Liver (tissue), 9 donors: Measurements from ENCODE around the gene PPDPF. TPM values are rescaled to one million over a fixed set of nuclear protein-coding genes. Genes with fewer than 3 reads are reported as not detected.

Experiments used
- DNase-seq: peaks from one replicate; pipeline ENCODE4 v3.0.0-alpha.2; 2017; ENCODE audit warnings: low spot score
- H3K27ac ChIP-seq, 2 donors: one replicate each; pipeline ENCODE4 v1.7.0; 2013; ENCODE audit warnings: inconsistent platforms in 2 of 2, low read length in 2 of 2, control low read depth in 1 of 2, low read depth in 1 of 2, mild to moderate bottlenecking in 1 of 2
- H3K27me3 ChIP-seq, 4 donors: one replicate each; pipeline versions ENCODE4 v1.6.1 to v1.7.0; 2013; ENCODE audit warnings: low read length in 3 of 4, inconsistent platforms in 1 of 4, mild to moderate bottlenecking in 1 of 4, moderate library complexity in 1 of 4; ENCODE audit not compliant: control insufficient read depth in 4 of 4, insufficient read depth in 4 of 4
- H3K36me3 ChIP-seq, 4 donors: one replicate each; pipeline versions ENCODE4 v1.6.1 to v1.7.0; 2013; ENCODE audit warnings: low read length in 3 of 4, mild to moderate bottlenecking in 3 of 4, low read depth in 1 of 4, moderate library complexity in 1 of 4; ENCODE audit not compliant: control insufficient read depth in 4 of 4, insufficient read depth in 3 of 4
- H3K4me1 ChIP-seq, 4 donors: one replicate each; pipeline versions ENCODE4 v1.6.1 to v1.7.0; 2013; ENCODE audit warnings: low read length in 3 of 4, mild to moderate bottlenecking in 3 of 4, moderate library complexity in 1 of 4; ENCODE audit not compliant: control insufficient read depth in 4 of 4, insufficient read depth in 4 of 4
- H3K4me3 ChIP-seq, 3 donors: one replicate each; pipeline versions ENCODE4 v1.6.1 to v1.7.0; 2013; ENCODE audit warnings: low read length in 3 of 3, control low read depth in 1 of 3, low read depth in 1 of 3, mild to moderate bottlenecking in 1 of 3
- H3K9ac ChIP-seq, 2 donors: one replicate each; pipeline ENCODE4 v1.7.0; 2013; ENCODE audit warnings: low read length in 2 of 2, mild to moderate bottlenecking in 2 of 2, moderate library complexity in 2 of 2, control low read depth in 1 of 2, low read depth in 1 of 2
- H3K9me3 ChIP-seq, 4 donors: one replicate each; pipeline versions ENCODE4 v1.6.1 to v1.7.0; 2013; ENCODE audit warnings: low read length in 3 of 4; ENCODE audit not compliant: control insufficient read depth in 4 of 4
- CTCF ChIP-seq: fragments of 150-350 bp; IDR thresholded peaks from 2 replicates; pipeline ENCODE4 v1.5.1; 2017; ENCODE audit warnings: improper control_type of control experiment, low read depth, low read length; ENCODE audit not compliant: missing input control
- EGR1 ChIP-seq, 2 donors: IDR thresholded peaks; 2 replicates each; pipeline ENCODE4 v1.6.1; 2016 to 2018; ENCODE audit warnings: antibody characterized with exemption in 2 of 2, low read depth in 2 of 2
- GABPA ChIP-seq, 2 donors: IDR thresholded peaks in 1 of 2; conservative IDR thresholded peaks in 1 of 2; 2 replicates each; pipeline ENCODE4 v1.6.1; 2016; ENCODE audit warnings: antibody characterized with exemption in 2 of 2, mild to moderate bottlenecking in 1 of 2, moderate library complexity in 1 of 2
- HNF4A ChIP-seq, 2 donors: conservative IDR thresholded peaks; 2 replicates each; pipeline ENCODE4 v1.6.1; 2016; ENCODE audit warnings: antibody characterized with exemption in 2 of 2, mild to moderate bottlenecking in 2 of 2
- RAD21 ChIP-seq, 2 donors: IDR thresholded peaks; 2 replicates each; pipeline ENCODE4 v1.6.1; 2016; ENCODE audit warnings: antibody characterized with exemption in 2 of 2, mild to moderate bottlenecking in 2 of 2
- RXRA ChIP-seq, 2 donors: IDR thresholded peaks; 2 replicates each; pipeline ENCODE4 v1.6.1; 2017 to 2018; ENCODE audit warnings: antibody characterized with exemption in 2 of 2, mild to moderate bottlenecking in 1 of 2
- SP1 ChIP-seq: IDR thresholded peaks from 2 replicates; pipeline ENCODE4 v1.6.1; 2018; ENCODE audit warnings: antibody characterized with exemption, mild to moderate bottlenecking
- YY1 ChIP-seq: IDR thresholded peaks from 2 replicates; pipeline ENCODE4 v1.6.1; 2016; ENCODE audit warnings: antibody characterized with exemption, mild to moderate bottlenecking
- ZBTB33 ChIP-seq: IDR thresholded peaks from 2 replicates; pipeline ENCODE4 v1.6.1; 2016; ENCODE audit warnings: antibody characterized with exemption
- WGBS: extraction: QIAGEN DNeasy Blood & Tissue Kit; methylation state at CpG from one replicate; pipeline ENCODE4 v1.1.7; 2013; 5-methylcytosine and 5-hydroxymethylcytosine counted together
- polyA plus RNA-seq, 2 donors: library from polyadenylated mRNA; stranded (reverse) in 1 of 2; unstranded in 1 of 2; fragments of 200-250 nt in 1 of 2; fragments of >200 nt in 1 of 2; fragmentation: Nextera tagmentation in 1 of 2; extraction: Ambion mirVana in 1 of 2; gene quantifications; one replicate each; pipeline versions ENCODE4 v1.2.1 to v1.2.3, GENCODE V29; 2013 to 2015
- total RNA-seq, 2 donors: library from RNA; depleted of rRNA; stranded (reverse); fragments of >200 nt; gene quantifications; one replicate each; pipeline ENCODE4 v1.2.3, GENCODE V29; 2014
- TF ChIP-seq, protein P1 (sequence below): IDR thresholded peaks from 2 replicates; pipeline ENCODE4 v1.6.1; 2016; ENCODE audit warnings: antibody characterized with exemption
- TF ChIP-seq, protein P2 (sequence below): IDR thresholded peaks from 2 replicates; pipeline ENCODE4 v1.6.1; 2016; ENCODE audit warnings: antibody characterized with exemption, mild to moderate bottlenecking
- donor health status: healthy.
- donor health status: healthy.
- donor health status: healthy.
- donor health status: healthy.
- donor health status: healthy.

Gene PPDPF
- total and polyA plus RNA-seq, 4 donors, result 8.3 to 196 (median 25.3) TPM

DNA sequence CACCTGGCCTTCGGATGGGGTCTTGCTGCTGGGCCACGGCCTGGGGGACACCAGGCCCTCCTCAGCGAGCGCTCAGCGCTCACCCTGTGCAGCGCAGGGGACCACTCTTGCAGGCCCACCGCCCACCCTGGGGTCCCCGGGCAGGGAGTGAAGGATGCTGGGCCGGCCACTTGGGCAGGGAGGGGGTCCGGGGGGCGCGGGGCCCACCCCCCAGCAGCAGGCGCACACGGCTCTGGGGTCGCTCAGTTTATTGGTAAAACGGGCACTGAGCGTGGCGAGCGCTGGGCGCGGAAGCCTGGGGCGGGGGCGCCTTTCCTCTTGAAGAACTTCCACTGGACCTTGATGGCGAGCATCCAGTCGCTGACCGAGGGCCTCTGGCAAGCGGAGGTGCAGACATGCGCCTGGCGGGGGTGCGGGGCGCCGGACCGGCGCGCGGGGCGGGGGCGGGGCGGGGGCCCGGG lies 32.8 kb upstream of the PPDPF start:
- 15% methylated on average over 39 of the region's 40 CpGs for WGBS
- no peak overlapping the region for H3K4me3 ChIP-seq
- no peaks in the 10 kb centered on the region for H3K36me3 ChIP-seq
- H3K27me3 ChIP-seq, result peaks cover 2 to 9% (median 5%) of the 10 kb centered on the region in 4 donors
- H3K4me1 ChIP-seq, result peaks cover 0 to 5% (median 0%) of the 10 kb centered on the region in 4 donors
- no peak overlapping the region for H3K9ac ChIP-seq
- TF ChIP-seq ZBTB33 (no peak), RAD21 (IDR thresholded peaks at IDR 0.05) (no peak), RXRA (IDR thresholded peaks at IDR 0.05) (no peak)
- peaks cover 0 to 2% (median 0%) of the 10 kb centered on the region in 4 donors for H3K9me3 ChIP-seq
- DNase-seq, result no peak
- no peak overlapping the region for H3K27ac ChIP-seq

DNA sequence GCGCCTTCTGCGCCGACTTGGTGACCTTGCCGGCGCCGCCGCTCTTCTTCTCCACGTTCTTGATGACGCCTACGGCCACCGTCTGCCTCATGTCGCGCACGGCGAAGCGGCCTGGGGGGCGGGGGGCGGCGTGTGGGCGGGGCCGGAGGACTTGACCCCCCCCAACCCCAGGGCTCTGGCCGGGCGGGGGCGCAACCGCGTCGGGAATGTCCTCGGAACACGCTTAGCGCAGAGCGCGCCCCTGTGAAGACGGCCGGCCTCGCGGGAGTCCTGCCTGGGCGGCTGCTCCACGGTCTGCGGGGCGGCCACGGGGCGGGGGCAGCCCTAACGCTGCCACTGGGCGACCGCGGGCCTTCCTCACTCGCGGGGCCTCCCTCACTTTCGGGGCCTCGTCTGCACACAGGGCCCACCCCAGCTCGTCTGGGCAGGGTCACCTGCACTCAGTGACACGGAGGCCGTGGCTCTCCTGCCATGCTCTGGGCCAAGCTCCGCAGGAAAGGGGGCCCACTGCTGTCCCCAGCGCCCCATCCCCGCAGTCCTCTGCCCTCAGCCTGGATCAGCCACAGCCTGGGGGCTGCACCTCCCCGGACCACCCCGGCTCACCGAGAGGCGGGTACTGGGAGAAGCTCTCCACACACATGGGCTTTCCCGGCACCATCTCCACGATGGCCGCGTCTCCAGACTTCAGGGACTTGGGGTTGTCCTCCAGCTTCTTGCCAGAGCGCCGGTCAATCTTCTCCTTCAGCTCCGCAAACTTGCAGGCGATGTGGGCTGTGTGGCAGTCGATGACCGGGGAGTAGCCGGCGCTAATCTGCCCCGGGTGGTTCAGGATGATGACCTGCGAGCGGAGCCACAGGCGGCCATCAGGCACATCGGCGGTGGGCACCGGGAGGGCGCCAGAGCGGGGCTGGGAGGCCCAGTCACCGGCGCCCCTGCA lies 32.0 kb upstream of the PPDPF start:
- no peak overlapping the region for H3K4me3 ChIP-seq
- peaks cover 2 to 9% (median 5%) of the 10 kb centered on the region in 4 donors for H3K27me3 ChIP-seq
- no peak overlapping the region for H3K9ac ChIP-seq
- TF ChIP-seq GABPA (IDR thresholded peaks at IDR 0.05 in 1 of 2, conservative IDR thresholded peaks at IDR 0.05 in 1 of 2), result no peak
- no peak for TF ChIP-seq YY1
- no peak for TF ChIP-seq CTCF
- TF ChIP-seq, protein P1, sequence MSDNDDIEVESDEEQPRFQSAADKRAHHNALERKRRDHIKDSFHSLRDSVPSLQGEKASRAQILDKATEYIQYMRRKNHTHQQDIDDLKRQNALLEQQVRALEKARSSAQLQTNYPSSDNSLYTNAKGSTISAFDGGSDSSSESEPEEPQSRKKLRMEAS, result no peak
- TF ChIP-seq ZBTB33, result no peak
- TF ChIP-seq EGR1 (IDR thresholded peaks at IDR 0.05; ENCODE audit: low read depth in 2 of 2), result no peak
- no peak for TF ChIP-seq HNF4A (conservative IDR thresholded peaks at IDR 0.05)
- TF ChIP-seq SP1, result no peak
- TF ChIP-seq, protein P2, sequence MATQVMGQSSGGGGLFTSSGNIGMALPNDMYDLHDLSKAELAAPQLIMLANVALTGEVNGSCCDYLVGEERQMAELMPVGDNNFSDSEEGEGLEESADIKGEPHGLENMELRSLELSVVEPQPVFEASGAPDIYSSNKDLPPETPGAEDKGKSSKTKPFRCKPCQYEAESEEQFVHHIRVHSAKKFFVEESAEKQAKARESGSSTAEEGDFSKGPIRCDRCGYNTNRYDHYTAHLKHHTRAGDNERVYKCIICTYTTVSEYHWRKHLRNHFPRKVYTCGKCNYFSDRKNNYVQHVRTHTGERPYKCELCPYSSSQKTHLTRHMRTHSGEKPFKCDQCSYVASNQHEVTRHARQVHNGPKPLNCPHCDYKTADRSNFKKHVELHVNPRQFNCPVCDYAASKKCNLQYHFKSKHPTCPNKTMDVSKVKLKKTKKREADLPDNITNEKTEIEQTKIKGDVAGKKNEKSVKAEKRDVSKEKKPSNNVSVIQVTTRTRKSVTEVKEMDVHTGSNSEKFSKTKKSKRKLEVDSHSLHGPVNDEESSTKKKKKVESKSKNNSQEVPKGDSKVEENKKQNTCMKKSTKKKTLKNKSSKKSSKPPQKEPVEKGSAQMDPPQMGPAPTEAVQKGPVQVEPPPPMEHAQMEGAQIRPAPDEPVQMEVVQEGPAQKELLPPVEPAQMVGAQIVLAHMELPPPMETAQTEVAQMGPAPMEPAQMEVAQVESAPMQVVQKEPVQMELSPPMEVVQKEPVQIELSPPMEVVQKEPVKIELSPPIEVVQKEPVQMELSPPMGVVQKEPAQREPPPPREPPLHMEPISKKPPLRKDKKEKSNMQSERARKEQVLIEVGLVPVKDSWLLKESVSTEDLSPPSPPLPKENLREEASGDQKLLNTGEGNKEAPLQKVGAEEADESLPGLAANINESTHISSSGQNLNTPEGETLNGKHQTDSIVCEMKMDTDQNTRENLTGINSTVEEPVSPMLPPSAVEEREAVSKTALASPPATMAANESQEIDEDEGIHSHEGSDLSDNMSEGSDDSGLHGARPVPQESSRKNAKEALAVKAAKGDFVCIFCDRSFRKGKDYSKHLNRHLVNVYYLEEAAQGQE, result no peak
- DNase-seq, result no peak
- H3K36me3 ChIP-seq, result no peaks in the 10 kb centered on the region
- H3K27ac ChIP-seq, result no peak overlapping the region
- WGBS, result 12% methylated on average over 83 of the region's 83 CpGs
- peaks cover 0 to 2% (median 0%) of the 10 kb centered on the region in 4 donors for H3K9me3 ChIP-seq
- no peaks in the 10 kb centered on the region for H3K4me1 ChIP-seq
